Muscle layer of colon (tissue), 2 donors: Measurements from ENCODE around the gene TRIM50.
A peak's percentile ranks its signal among the peaks of the same experiment; 100 is the strongest.
"Not testable (repeated sequence)": the region's sequence is repeated elsewhere in the genome, so short reads cannot be mapped to it uniquely, and the experiment has no call there.

ENCODE experiments used
- H3K27ac ChIP-seq: one replicate; pipeline ENCODE4 v1.7.0; 2013; ENCODE audit warnings: low read depth, mild to moderate bottlenecking, low read length, moderate library complexity
- H3K27me3 ChIP-seq, 2 donors: one replicate each; pipeline ENCODE4 v1.7.0; 2013; ENCODE audit warnings: low read length in 2 of 2, mild to moderate bottlenecking in 2 of 2; ENCODE audit not compliant: insufficient read depth in 2 of 2, control insufficient read depth in 1 of 2
- H3K36me3 ChIP-seq: one replicate; pipeline ENCODE4 v1.7.0; 2013; ENCODE audit warnings: mild to moderate bottlenecking, low read length; ENCODE audit not compliant: insufficient read depth
- H3K4me1 ChIP-seq: one replicate; pipeline ENCODE4 v1.7.0; 2013; ENCODE audit warnings: mild to moderate bottlenecking, low read length; ENCODE audit not compliant: insufficient read depth
- H3K4me3 ChIP-seq, 2 donors: one replicate each; pipeline ENCODE4 v1.7.0; 2013; ENCODE audit warnings: low read length in 2 of 2, low read depth in 1 of 2, mild to moderate bottlenecking in 1 of 2, moderate library complexity in 1 of 2
- H3K9ac ChIP-seq: one replicate; pipeline ENCODE4 v1.7.0; 2013; ENCODE audit warnings: low read length
- H3K9me3 ChIP-seq: one replicate; pipeline ENCODE4 v1.7.0; 2013; ENCODE audit warnings: mild to moderate bottlenecking, low read length
- donor health status: abdominal sarcoma.
- donor health status: Adenocarcinoma of cecum.

The TRIM50 gene

DNA sequence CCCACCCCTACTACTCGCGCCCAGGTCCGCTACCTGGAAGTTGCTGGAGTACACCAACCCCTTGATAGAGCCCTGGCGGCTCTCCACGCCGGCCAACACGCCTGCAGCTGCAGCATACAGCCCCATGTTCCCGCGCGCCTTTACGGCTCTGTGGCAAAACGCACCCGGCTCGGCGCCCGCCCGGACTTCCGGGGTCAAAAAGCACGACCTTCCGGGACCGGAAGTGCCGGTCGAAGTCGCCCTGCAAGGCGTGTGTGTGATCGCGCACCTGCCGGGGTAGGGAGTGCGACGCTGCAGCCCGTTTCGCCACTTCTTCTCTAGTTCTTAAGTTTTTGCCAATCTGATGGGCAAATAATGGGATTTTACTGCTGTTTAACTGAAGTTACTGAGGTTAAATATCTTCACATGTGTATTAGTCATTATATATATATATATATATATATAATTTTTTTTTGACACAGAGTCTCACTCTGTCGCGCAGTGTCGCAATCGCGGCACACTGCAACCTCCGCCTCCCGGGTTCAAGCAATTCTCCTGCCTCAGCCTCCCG, 19.1 kb downstream of the TRIM50 start, which contains the start of gene NSUN5:
Gene NSUN5 (minus strand): TSS at position 162 of the 550 bp plus-strand sequence. CDS start 36 bp downstream, at position 126.
- peak within 1 kb of the TSS; percentile 40 to 78 for H3K4me3 ChIP-seq
- H3K36me3 ChIP-seq, result peaks cover 6% of the 10 kb centered on the region
- peak within 1 kb of the TSS; percentile 78 for H3K27ac ChIP-seq
- H3K9me3 ChIP-seq, result no peaks in the 10 kb centered on the region
- no peaks in the 10 kb centered on the region for H3K27me3 ChIP-seq
- peak within 1 kb of the TSS; percentile 27 for H3K9ac ChIP-seq
- H3K4me1 ChIP-seq, result peaks cover 12% of the 10 kb centered on the region

DNA sequence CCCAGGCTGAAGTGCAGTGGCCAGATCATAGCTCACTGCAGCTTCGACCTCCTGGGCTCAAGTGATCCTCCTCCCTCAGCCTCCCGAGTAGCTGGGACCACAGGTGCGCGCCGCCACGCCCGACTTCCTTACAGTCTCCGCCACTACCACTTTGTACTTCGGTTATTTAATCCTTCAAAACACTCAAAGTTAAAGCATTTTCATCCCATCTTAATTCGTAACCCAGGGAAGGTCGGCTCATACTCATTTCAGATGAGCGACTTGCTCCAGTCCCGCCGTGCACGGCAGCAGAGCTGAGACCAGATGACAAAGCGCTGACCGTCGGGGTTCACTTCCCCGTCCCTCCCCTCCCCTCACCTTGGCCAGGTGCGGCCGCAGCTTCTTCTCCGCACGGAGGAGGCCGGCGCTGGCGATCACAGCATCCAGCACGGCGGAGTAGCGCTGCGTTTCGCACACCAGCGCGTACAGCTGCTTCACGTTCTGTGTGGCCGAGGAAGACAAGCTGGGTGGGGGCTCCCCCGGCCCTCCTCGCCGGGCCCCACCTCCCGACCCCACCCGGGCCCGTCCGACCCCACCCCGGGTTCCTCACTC, 19.7 kb downstream of the TRIM50 start:
- Histone ChIP-seq H3K9ac (peak overlapping the region; percentile 27), H3K36me3 (peaks cover 7% of the 10 kb centered on the region), H3K27me3 (no peaks in the 10 kb centered on the region), H3K9me3 (no peaks in the 10 kb centered on the region), H3K4me3 (peak overlapping the region; percentile 40 to 78), H3K27ac (peak overlapping the region; percentile 78), H3K4me1 (peaks cover 12% of the 10 kb centered on the region)

DNA sequence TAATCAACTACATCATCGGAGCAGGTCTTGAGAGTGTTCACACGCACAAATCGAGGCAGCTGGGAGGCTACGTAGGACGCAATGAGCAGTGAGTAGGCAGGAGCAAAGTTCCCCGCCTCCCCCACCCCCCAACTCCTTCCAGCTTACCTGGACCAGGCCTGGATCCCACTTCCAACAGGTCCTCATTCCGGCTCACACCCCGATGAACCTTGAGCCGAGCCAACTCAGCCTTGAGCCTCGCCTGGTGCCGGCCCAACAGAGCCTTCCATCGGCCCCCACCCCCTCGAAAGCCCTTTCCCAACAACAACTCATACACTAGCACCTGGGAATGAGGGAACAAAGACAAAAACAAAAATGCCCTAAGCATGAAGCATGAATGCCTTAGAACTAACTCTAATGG, 20.4 kb downstream of the TRIM50 start:
- H3K36me3 ChIP-seq, result peaks cover 7% of the 10 kb centered on the region
- no peaks in the 10 kb centered on the region for H3K9me3 ChIP-seq
- H3K4me3 ChIP-seq, result peak overlapping the region in 1 of 2 donors; percentile 78
- H3K27me3 ChIP-seq, result no peaks in the 10 kb centered on the region
- H3K9ac ChIP-seq, result no peak overlapping the region
- peaks cover 12% of the 10 kb centered on the region for H3K4me1 ChIP-seq
- H3K27ac ChIP-seq, result no peak overlapping the region

DNA sequence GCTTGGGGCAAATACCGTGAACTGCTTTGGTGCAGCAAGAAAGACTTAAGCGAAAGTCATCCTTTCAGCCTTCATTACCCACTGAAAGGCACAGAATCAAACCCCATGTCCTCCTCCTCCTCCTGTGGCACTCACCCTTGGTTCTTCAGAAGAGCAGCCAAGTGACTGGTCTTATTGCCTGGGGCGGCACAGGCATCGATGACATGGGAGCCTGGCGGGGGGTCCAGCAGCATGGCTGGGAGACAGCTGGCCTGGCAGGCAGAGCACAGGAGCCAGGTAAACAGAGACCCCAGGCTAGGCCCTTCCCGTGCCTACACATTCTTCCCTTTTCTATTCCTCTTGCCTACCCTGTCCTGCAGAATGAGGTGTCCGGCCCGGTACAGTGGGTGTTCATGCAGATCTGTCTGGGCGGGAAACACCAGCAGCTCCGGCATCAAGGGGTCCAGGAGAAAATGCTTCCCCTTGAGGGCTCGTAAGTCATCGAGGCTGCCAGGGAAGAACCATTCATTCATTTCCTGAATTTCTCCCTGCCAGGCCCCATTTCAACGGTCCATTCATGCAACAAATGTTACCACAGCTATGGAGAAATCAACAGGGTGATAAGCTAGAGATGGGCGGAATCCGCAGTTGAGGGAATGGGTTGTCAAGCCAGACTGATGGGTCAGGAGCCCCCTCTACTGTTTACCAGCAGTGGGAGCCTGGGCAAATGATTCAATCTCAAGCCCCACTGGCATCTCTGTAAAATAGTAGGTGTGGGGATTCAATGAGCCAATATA, 23.1 kb downstream of the TRIM50 start:
- peaks cover 12% of the 10 kb centered on the region for H3K4me1 ChIP-seq
- H3K4me3 ChIP-seq, H3K36me3 ChIP-seq, H3K27ac ChIP-seq, H3K9ac ChIP-seq, H3K9me3 ChIP-seq, H3K27me3 ChIP-seq: not testable (repeated sequence)

DNA sequence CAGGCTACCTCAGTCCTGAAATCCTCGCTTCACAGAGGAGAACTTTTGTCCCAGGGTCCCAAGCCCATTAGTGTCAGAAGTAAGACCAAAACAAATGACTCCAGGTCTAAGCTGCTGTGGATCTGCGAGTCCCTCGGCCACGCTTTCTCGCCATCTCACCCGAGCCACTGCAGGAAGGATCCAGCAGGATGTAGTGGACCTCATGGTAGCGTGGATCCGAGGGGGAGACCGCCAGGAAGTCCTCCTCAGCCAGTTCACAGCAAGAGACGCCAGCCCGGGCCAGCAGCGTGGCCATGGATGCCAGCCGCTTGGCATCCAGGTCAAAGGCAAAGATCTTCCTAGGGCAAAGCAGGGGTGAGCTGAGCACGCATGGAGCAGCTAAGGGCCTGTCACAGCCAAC, 23.8 kb downstream of the TRIM50 start:
- peaks cover 6% of the 10 kb centered on the region for H3K4me1 ChIP-seq
- no peaks in the 10 kb centered on the region for H3K27me3 ChIP-seq
- no peak overlapping the region for H3K27ac ChIP-seq
- no peak overlapping the region for H3K9ac ChIP-seq
- H3K4me3 ChIP-seq, result no peak overlapping the region
- peaks cover 7% of the 10 kb centered on the region for H3K36me3 ChIP-seq
- no peaks in the 10 kb centered on the region for H3K9me3 ChIP-seq

DNA sequence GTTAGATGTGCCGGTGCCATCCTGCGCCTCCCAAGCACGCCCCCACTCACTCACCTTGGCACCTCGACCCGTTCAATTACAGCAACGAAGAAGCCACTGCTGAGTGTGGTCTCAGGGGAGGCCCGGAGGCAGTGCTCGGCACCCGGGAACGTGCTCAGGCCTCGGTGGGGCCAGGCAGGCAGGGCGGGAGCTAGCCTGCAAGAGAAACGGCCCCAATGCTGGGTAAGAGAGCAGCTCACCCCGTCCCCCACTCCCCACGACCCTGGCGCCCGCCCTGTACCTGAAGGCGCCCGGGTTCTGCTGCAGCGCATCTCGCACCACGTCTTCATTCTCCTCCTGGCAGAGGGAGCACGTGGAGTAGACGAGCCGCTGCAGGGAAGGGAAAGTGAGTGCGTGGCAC, 24.3 kb downstream of the TRIM50 start:
- Histone ChIP-seq H3K9ac (no peak overlapping the region), H3K27ac (no peak overlapping the region), H3K4me3 (no peak overlapping the region), H3K4me1 (peaks cover 6% of the 10 kb centered on the region), H3K27me3 (no peaks in the 10 kb centered on the region), H3K9me3 (no peaks in the 10 kb centered on the region), H3K36me3 (peaks cover 7% of the 10 kb centered on the region)

DNA sequence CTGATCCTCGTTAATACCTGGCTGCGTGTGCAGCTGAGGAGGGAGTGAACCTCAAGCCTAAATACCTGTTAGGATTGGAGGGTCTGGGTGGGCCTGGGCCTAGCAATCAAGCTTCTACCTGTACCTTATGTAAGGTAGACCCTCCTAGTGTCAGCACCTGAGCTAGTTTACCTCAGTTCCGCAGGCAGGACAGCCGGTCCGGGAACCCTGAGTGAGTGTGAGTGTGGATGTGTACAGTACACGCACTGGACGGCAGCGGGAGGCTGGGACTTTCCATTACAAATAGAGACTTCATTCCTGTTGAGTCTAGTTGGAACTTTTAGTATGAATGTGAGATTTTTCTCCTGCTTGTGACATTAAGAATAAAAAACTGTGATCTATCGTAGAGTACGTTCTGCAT, 25.0 kb downstream of the TRIM50 start:
- not testable (repeated sequence) for H3K27ac ChIP-seq, H3K27me3 ChIP-seq, H3K36me3 ChIP-seq, H3K9ac ChIP-seq, H3K9me3 ChIP-seq, H3K4me1 ChIP-seq, H3K4me3 ChIP-seq

DNA sequence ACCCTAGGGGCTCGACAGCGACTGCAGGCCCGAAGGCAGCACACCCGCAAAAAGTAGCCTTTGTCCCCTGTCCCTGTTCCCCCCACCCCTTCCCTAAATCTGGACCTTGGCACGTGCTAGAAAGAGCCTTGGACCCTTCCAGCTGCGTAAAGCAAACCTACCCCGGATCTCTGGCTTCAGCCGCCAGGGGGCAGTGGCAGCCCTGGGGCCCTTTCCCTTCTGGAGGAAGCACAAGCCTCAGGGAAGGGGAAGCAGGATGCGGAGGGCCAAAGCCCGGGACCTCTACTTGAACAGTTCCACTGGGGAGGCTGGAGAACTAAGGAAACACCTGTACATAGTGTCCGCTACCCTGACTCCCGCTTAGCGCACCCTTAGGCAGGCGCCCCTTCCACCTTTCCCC, 26.8 kb downstream of the TRIM50 start:
- not testable (repeated sequence) for H3K36me3 ChIP-seq, H3K27me3 ChIP-seq, H3K9me3 ChIP-seq, H3K9ac ChIP-seq, H3K4me3 ChIP-seq, H3K4me1 ChIP-seq, H3K27ac ChIP-seq

DNA sequence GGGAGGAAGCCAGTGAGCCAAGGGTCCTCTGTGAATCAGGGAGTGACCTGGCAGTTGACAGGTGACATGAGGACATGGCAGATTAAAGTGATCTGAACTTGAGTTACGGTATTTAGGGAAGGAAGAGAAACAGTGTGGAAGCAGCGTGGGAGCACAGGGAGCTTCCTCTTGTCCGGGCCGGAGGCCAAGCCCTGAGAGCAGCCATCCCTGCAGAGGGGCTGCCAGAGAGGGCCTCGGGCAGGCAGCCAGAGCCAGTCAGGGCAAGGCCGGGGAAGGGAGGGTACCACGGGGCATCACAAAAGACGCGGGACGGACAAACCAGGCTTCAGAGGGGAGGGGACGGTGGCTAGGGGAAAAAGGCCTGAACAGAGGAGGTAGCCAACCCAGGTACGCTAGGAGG, 28.1 kb downstream of the TRIM50 start:
- not testable (repeated sequence) for H3K4me1 ChIP-seq, H3K9me3 ChIP-seq, H3K4me3 ChIP-seq, H3K9ac ChIP-seq, H3K36me3 ChIP-seq, H3K27ac ChIP-seq, H3K27me3 ChIP-seq

DNA sequence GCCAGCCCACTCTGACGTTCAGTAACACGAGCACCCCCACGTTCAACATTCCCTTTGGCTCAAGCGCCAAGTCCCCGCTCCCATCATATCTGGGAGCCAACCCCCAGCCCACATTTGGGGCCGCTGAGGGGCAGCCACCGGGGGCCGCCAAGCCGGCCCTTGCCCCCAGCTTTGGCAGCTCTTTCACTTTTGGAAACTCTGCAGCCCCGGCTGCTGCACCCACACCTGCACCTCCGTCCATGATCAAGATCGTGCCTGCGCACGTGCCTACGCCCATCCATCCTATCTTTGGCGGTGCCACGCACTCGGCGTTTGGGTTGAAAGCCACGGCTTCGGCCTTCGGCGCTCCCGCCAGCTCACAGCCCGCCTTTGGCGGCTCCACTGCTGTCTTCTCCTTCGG, 30.2 kb downstream of the TRIM50 start:
- H3K27me3 ChIP-seq, H3K9ac ChIP-seq, H3K36me3 ChIP-seq, H3K4me1 ChIP-seq, H3K4me3 ChIP-seq, H3K27ac ChIP-seq, H3K9me3 ChIP-seq: not testable (repeated sequence)

DNA sequence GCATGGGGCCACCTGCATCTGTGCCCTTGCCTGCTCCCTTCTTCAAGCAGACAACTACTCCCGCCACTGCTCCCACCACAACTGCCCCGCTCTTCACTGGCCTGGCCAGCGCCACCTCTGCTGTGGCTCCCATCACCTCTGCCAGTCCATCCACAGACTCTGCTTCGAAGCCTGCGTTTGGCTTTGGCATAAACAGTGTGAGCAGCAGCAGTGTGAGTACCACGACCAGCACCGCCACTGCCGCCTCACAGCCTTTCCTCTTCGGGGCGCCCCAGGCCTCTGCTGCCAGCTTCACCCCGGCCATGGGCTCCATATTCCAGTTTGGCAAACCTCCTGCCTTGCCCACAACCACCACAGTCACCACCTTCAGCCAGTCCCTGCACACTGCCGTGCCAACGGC, 30.6 kb downstream of the TRIM50 start:
- not testable (repeated sequence) for H3K4me3 ChIP-seq, H3K36me3 ChIP-seq, H3K9ac ChIP-seq, H3K9me3 ChIP-seq, H3K4me1 ChIP-seq, H3K27me3 ChIP-seq, H3K27ac ChIP-seq

DNA sequence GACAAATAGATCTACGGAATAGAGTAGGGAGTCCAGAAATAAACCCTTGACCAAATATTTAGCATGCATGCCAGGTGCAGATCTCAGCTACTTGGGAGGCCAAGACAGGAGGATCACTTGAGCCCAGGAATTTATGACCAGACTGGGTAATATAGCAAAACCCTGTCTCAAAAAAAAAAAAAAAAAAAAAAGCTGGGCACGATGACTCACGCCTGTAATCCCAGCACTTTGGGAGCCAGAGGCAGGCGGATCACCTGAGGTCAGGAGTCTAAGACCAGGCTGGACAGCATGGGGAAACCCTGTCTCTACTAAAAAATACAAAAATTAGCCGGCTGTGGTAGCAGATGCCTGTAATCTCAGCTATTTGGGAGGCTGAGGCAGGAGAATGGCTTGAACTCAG, 50.7 kb downstream of the TRIM50 start:
- H3K36me3 ChIP-seq, H3K9ac ChIP-seq, H3K27me3 ChIP-seq, H3K9me3 ChIP-seq, H3K27ac ChIP-seq, H3K4me1 ChIP-seq, H3K4me3 ChIP-seq: not testable (repeated sequence)
